ENCODE measurements around the gene TNNI2.

Gene TNNI2

DNA sequence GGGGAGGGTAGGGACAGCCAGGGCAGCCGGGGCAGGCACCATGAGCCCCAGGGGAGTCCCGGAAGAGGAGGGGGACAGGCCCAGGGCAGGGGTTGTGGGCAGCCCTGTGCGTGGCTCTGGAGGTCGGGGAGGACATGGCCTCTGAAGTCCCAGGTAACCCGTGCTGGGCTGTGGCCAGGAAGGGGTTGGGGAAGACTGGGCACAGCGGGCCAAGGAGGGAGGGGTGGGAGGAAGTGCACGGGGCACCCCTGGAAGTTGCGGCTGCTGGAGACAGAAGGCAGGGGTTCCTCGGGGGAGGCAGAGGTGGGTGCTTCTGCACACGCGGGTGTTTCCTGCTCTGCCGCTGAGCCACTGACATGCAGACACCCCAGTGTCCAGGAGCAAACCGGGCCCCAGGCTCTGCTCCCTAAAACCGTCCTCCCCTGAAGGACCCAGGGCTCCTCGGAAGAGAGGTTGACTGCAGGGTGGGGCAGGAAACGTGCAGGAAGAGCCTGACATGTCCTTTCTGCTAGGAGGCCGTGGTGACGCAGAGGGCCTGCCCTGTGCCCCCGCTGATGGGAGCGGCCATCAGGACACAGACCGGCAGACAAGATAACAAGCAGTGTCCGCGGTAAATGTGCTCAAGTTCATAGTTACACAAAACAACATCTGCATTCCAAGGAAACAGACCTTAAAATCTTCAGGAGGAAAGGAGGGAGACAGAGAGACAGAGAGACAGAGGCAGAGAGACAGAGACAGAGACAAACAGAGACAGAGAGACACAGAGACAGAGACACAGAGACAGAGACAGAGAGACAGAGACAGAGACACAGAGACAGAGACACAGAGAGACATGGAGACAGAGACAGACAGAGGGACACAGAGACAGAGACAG lies 5.7 kb downstream of the TNNI2 start:
- in situ Hi-C loops (cut with HindIII; ENCODE audit: low sequenced_read_pairs) = no loop called here

- in situ Hi-C loops (cut with HindIII; ENCODE audit: low sequenced_read_pairs) = no loop called here
Observed at GRCh38 chr11:1845095-1845429, 6.3 kb downstream of the TNNI2 start.

GRCh38 chr11:1845561-1846452 lies 7.0 kb downstream of the TNNI2 start:
- in situ Hi-C loops (cut with HindIII; ENCODE audit: low sequenced_read_pairs) = no loop called here

GRCh38 chr11:1846453-1846932 lies 7.7 kb downstream of the TNNI2 start:
- in situ Hi-C loops (cut with HindIII; ENCODE audit: low sequenced_read_pairs) = no loop called here

DNA sequence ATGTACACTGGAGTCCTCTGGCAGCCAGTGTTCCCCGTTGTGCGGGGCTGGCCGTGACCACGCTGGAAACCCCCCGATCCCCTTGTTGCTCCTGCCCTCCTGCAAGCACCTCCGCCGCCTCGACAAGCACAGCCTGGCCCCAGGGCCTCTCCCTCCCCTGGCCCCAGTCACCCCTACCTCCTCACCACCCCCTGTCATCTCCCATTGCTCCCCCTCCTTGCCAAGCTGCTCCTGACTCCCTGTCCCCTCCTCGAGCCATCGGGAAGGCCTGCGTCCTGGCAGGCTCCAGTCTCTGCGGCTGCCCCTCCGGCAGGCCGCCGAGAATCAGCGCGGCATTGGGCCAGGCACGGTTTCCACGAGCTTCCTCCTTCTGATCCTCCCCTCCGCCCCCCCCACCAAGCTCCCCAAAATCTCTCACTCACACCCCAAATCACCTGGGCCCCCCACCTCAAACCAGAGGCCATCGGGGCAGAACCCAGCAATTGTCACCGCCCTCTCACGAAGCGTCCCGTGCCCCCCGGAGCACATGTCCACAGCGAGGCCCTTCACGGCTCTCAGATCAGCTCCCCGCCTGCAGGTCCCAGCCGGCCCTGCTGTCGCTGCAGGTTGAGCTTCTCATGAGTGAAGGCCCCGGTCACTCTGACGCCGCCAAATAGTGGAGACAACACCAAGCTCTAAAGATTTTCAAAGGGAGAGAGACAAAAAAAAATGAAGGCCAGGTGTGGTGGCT lies 8.4 kb downstream of the TNNI2 start:
- in situ Hi-C loops (cut with HindIII; ENCODE audit: low sequenced_read_pairs) = no loop called here

- in situ Hi-C loops (cut with HindIII; ENCODE audit: low sequenced_read_pairs) = no loop called here
Observed at GRCh38 chr11:1847926-1848639, 9.3 kb downstream of the TNNI2 start.

DNA sequence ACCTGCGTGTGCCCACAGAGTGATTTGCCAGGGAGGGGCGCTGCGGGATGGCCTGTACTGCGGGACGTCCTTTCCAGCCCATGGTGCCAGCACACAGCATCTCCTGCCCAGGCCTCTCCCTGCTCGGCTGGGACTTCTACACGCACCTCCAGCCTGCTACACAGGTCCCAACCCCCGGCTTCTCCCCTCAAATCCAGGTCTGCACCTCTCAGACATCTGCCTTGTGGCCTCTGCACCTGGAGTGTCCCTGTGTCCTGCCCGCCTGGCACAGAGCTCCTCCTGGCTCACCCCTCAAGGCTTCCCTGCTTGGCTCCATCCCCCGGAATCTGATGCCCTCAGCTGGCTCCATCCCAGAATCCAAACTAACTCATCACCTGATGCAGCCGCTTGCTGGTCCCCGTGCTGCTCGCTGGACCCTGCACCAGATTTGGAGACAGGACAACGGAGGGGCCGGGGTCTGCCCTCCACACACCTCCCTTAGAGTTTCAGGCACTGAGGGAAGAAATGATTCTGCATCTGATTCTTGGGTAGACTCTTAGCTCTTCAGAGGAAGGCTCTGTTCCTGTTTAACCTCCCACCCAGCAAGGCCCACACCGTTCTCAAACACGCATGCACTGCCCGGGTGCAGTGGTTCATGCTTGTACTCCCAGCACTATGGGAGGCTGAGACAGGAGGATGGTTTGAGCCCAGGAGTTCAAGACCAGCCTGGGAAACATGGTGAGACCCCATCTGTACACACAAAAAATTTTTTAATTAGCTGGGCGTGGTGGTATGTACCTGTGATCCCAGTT lies 10.1 kb downstream of the TNNI2 start:
- in situ Hi-C loops (cut with HindIII; ENCODE audit: low sequenced_read_pairs) = no loop called here

DNA sequence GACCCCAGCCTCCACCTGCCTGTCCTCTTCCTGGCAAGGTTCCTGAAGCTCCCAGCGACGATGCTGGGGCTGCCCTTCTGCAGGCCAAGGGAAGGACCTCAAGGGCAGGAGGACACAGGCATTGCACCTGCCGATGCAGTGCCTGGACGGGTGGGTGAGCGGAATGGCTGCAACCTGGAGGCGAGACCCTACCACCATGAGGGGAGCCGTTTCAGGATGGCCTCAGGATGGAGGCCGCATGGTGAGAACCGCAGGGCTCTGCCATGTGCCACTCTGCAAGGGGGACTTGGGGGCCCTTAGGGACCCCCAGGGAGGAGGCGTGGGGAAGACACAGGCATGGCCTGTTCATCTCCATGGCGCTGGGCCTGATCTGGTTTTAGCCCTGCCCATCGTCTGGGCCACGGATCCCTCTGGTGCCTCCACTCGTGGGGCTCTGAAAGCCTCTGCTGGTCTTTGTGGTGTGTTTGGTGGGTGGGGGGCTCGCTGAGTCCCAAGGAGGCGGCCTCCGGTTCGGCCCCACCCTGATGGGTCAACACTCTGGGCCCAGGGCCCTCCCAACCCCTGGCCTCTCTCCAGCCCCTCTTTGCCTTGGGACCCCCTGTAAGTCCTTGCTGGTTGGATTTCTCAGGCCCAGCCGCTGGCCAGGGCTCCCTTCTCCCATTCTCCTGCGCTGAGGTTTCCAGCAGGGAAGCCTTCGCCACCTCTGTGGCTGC lies 12.8 kb downstream of the TNNI2 start:
- in situ Hi-C loops (cut with HindIII; ENCODE audit: low sequenced_read_pairs) = no loop called here

GRCh38 chr11:1852271-1852876 lies 13.6 kb downstream of the TNNI2 start:
- in situ Hi-C loops (cut with HindIII; ENCODE audit: low sequenced_read_pairs) = no loop called here

DNA sequence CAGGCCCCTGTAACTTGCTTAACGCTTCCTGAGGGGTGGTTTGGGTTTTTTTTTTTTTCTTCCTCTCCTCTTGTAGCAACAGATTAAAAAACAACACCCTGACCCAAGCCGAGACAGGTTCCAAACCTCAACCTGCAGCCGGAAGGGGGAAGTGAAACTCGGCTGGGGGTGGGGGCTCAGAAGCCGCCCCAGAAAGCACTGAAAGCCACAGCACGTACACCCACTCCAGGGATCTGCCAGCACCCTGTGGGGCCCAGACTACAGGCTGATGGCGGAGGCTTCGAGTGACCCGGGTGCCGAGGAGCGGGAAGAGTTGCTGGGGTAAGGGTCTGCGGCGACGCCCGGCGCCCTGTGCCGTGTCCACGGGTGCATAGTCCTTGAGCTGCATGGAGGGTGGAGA lies 14.1 kb downstream of the TNNI2 start, which contains the start of gene LSP1:
Gene LSP1 (plus strand): TSS at position 208 of the 400 bp plus-strand sequence. CDS start 61 bp downstream, at position 269.
- in situ Hi-C loops (cut with HindIII; ENCODE audit: low sequenced_read_pairs) = no loop called here

DNA sequence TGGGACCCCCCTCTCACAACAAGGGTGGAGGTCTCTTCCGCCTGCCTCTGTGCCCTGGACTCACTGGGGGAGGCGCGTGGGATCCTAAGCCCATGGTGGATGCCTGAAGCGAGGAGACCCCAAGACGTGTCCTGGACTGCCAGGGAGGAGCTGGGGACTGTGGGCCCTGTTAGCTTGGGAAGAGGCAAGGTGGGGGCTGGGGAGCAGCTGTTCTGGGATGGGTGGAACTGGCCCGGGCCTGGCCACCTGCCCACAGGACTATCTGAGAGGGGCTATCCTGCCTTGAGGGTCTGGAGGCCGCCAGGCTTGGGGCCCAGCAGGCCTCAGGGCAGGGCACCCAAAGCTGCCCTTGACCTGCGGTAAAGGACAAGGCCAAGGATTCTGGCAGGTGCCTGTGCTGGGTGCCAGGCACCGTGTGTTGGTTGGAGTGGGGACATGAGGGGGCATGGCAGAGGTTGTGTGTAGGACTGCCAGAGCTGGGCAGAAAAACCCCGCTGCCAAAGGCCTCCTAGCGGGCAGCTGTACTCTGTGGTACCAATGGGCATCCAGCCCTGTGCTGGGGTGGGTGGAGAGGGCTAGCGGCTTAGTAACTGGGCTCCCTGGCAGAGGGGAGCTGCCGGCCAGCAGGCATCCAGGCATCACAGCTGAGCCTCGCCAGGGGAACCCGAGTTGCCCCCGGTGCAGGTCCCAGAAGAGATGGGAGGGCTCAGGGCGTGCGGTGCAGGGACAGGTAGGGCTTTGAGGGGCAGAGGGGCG lies 14.8 kb downstream of the TNNI2 start:
- in situ Hi-C loops (cut with HindIII; ENCODE audit: low sequenced_read_pairs) = no loop called here

- in situ Hi-C loops (cut with HindIII; ENCODE audit: low sequenced_read_pairs) = no loop called here
Observed at GRCh38 chr11:1854132-1854948, 15.6 kb downstream of the TNNI2 start.

DNA sequence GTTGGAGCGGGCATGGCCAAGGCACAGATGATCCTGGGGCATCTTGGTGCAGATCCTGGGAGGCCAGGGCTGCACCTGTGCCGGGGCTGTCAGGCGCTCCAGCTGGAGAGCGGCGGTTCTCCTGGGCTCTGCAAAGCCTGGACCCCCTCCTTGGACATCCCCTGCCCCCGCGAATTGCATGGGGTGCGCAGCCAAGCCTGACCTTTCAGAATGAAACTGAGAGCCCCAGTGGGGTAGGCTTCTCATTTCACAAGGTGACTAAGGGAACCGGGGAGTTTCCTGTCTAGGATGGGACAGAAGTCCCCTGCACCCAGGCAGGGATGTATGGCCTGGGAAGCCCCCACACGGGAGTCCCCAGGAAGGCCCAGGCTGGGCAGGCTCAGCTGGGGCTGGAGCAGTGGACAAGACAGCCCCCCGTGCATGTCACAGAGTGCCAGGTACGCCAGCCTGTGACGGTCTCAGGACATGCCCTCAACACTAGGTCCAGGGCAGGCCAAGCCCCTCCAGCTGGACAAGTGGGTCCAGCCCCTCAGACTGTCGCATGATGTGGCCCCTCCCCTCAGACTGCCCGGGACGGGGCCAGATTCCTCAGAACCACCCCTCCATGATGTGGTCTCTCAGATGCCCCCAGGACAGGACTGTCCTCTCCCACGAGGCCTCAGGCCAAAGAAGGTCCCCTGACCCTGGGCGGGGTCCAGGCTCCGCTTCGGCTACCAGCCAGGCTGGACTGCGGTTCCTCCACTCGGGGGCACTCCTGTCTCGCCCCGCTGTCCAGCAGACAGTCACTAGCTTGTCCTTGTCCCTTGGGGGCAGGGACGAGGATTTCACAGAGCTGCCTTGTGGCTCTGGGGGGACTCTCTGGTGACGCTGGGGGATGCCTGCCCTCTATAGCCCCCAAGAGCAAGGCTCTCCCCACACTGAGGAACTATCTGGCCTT lies 16.4 kb downstream of the TNNI2 start:
- in situ Hi-C loops (cut with HindIII; ENCODE audit: low sequenced_read_pairs) = no loop called here

GRCh38 chr11:1855886-1856265 lies 17.1 kb downstream of the TNNI2 start:
- in situ Hi-C loops (cut with HindIII; ENCODE audit: low sequenced_read_pairs) = no loop called here

DNA sequence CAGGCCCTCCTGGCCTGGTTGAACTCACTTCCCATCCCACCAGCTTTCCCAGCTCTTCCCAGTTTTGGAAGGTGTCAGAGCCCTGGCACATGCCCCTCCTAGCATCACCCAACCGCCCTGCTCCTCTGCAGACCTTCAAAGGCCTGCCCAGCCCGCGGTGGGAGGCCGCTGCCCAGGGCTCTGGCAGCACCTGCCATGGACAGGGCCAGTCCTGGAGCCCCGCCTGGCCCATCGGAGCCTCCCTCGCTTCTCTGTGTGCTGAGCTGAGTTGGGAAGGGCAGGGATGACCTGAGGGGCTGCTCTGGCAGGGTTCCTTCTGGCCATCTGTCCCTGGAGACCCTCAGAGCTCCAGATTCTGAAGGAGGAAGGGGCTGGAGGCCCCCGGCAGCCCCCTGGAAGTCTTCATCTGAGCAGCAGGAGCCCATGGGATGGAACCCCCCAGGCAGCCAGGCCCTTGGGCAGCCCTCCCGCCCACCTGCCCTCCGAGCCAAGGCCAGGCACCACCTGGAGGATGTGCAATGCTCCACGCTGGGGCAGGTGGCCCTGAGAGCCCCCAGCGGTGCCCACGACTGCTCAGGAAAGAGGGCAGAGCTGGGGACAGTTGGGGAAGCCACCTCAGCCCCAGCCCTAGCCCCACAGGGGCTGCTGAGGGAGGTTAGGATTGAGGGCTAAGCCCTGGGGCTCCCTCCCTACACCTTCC lies 17.7 kb downstream of the TNNI2 start:
- in situ Hi-C loops (cut with HindIII; ENCODE audit: low sequenced_read_pairs) = no loop called here
